Endothelial cell of umbilical vein (primary cell): Measurements from ENCODE around the gene PDE4B. TPM values are rescaled to one million over a fixed set of nuclear protein-coding genes. Genes with fewer than 3 reads are reported as not detected.

Experiments
- BruUV-seq: library from RNA; stranded (reverse); fragments of 400-500 nt; replicated peaks from 2 replicates; lab custom pipeline; 2021; lab: Mats Ljungman, UMichigan
- CTCF ChIA-PET: fragments of 300-600, 350-600 bp; sonication (Branson Sonifier 250); formaldehyde crosslinking; loops from one replicate; lab custom pipeline; 2021; ENCODE audit warnings: antibody characterized with exemption, inconsistent platforms; lab: Charles Lee
- POLR2A ChIA-PET: fragments of 300-600, 350-600 bp; sonication (Branson Sonifier 250); formaldehyde crosslinking; loops from one replicate; lab custom pipeline; 2021; ENCODE audit warnings: antibody characterized with exemption, inconsistent platforms; lab: Charles Lee
- DNase-seq: peaks from one replicate; pipeline ENCODE4 v3.0.0-alpha.2; 2011; ENCODE audit warnings: low read depth, low spot score
- FAIRE-seq: peaks from 2 replicates; lab custom pipeline; 2011; peaks lifted over from hg19 to GRCh38; lab: Jason Lieb, UNC
- H2AFZ ChIP-seq: 2 replicates; pipeline ENCODE4 v1.6.0; 2012; ENCODE audit warnings: low read depth, low read length, control low read depth, inconsistent platforms
- H3K27ac ChIP-seq: 2 replicates; pipeline ENCODE4 v1.5.1; 2011; ENCODE audit warnings: low read depth, mild to moderate bottlenecking, control low read depth, low read length, moderate library complexity; ENCODE audit not compliant: insufficient read depth
- H3K27me3 ChIP-seq, 2 experiments: 2 replicates each; pipeline versions ENCODE4 v1.6.0 to v1.6.1; 2011; ENCODE audit warnings: low read length in 2 of 2, mixed read lengths in 1 of 2; ENCODE audit not compliant: control insufficient read depth in 2 of 2, insufficient read depth in 2 of 2
- H3K36me3 ChIP-seq, 2 experiments: 2 replicates in 1 of 2; 3 replicates in 1 of 2; pipeline ENCODE4 v1.5.1; 2011; ENCODE audit warnings: low read length in 2 of 2, mild to moderate bottlenecking in 1 of 2, moderate library complexity in 1 of 2; ENCODE audit not compliant: control insufficient read depth in 2 of 2, insufficient read depth in 2 of 2; ENCODE audit errors: extremely low read depth in 1 of 2
- H3K4me1 ChIP-seq: 3 replicates; pipeline ENCODE4 v1.5.1; 2011; ENCODE audit warnings: mild to moderate bottlenecking, low read length; ENCODE audit not compliant: control insufficient read depth, insufficient read depth; ENCODE audit errors: extremely low read depth
- H3K4me2 ChIP-seq: 2 replicates; pipeline ENCODE4 v1.6.1; 2011; ENCODE audit warnings: low read length, control low read depth, mixed read lengths; ENCODE audit not compliant: insufficient read depth
- H3K4me3 ChIP-seq, 3 experiments: fragments of 200-600 bp in 1 of 3; sonication (generic), shearing (Covaris generic) in 1 of 3; replicated peaks in 1 of 3; 2 replicates each; pipeline ENCODE4 v1.5.1; 2011 to 2016; ENCODE audit warnings: control low read depth in 3 of 3, low read length in 3 of 3, mild to moderate bottlenecking in 2 of 3, inconsistent platforms in 1 of 3, low read depth in 1 of 3, moderate library complexity in 1 of 3; ENCODE audit not compliant: insufficient read depth in 1 of 3
- H3K79me2 ChIP-seq: 2 replicates; pipeline ENCODE4 v1.6.0; 2012; ENCODE audit warnings: low read length, inconsistent platforms; ENCODE audit not compliant: control insufficient read depth, insufficient read depth
- H3K9ac ChIP-seq: replicated peaks from 2 replicates; pipeline ENCODE3; 2011; ENCODE audit warnings: low read length, control low read depth; ENCODE audit not compliant: insufficient read depth; ENCODE audit errors: extremely low read depth
- H3K9me1 ChIP-seq: replicated peaks from 3 replicates; pipeline ENCODE4 v1.6.0; 2011; ENCODE audit warnings: mild to moderate bottlenecking, low read length; ENCODE audit not compliant: control insufficient read depth, insufficient read depth; ENCODE audit errors: extremely low read depth
- H3K9me3 ChIP-seq: replicated peaks from 2 replicates; pipeline ENCODE4 v1.5.1; 2012; ENCODE audit warnings: low read length, inconsistent platforms; ENCODE audit not compliant: control insufficient read depth, insufficient read depth
- H4K20me1 ChIP-seq: replicated peaks from 2 replicates; pipeline ENCODE3; 2011; ENCODE audit warnings: mild to moderate bottlenecking, low read length; ENCODE audit not compliant: control insufficient read depth, insufficient read depth; ENCODE audit errors: extremely low read depth
- CTCF ChIP-seq, 2 donors: IDR thresholded peaks; 1 replicate in 1 of 2; 2 replicates in 1 of 2; pipeline ENCODE4 v1.5.1; 2011; ENCODE audit warnings: low read length in 2 of 2, mild to moderate bottlenecking in 2 of 2, moderate library complexity in 2 of 2, control low read depth in 1 of 2, inconsistent platforms in 1 of 2, low read depth in 1 of 2; ENCODE audit not compliant: insufficient read depth in 1 of 2; ENCODE audit errors: extremely low read depth in 1 of 2
- FOS ChIP-seq: IDR thresholded peaks from 2 replicates; pipeline ENCODE4 v1.6.1; 2011; ENCODE audit warnings: mild to moderate bottlenecking, low read length, moderate library complexity, borderline replicate concordance; ENCODE audit not compliant: insufficient read depth
- GATA2 ChIP-seq: IDR thresholded peaks from 2 replicates; pipeline ENCODE4 v1.7.0; 2011; ENCODE audit warnings: low read depth, mild to moderate bottlenecking, moderate library complexity, mixed read lengths, low read length; ENCODE audit not compliant: insufficient read length, insufficient read depth
- POLR2AphosphoS5 ChIP-seq: IDR thresholded peaks from 2 replicates; pipeline ENCODE4 v1.6.1; 2012; ENCODE audit warnings: low read depth, mild to moderate bottlenecking, control low read depth, low read length, moderate library complexity; ENCODE audit not compliant: insufficient read depth
- dilution Hi-C: fragments of 300-500 bp; cut with MboI; formaldehyde crosslinking; loops from one replicate; pipeline ENCODE4 v1.15.0; 2019; ENCODE audit warnings: low sequenced_read_pairs; ENCODE audit not compliant: extremely low pct_ligation_motif_present
- intact Hi-C: fragments of 100-400 bp; cut with micrococcal nuclease; formaldehyde crosslinking; loops from one replicate; pipeline ENCODE4 v1.10.0; 2022
- polyA plus RNA-seq, 4 experiments: library from polyadenylated mRNA; depleted of rRNA in 3 of 4; stranded (reverse) in 3 of 4; unstranded in 1 of 4; fragments of >200 nt; gene quantifications; 2 replicates each; pipeline versions ENCODE4 v1.2.1 to v1.2.3, GENCODE V29; 2011 to 2012; ENCODE audit warnings: missing spikeins in 1 of 4
- total RNA-seq: library from RNA; stranded (reverse); gene quantifications from 2 replicates; pipeline ENCODE4 v1.2.3, GENCODE V29; 2021

The PDE4B gene
- total and polyA plus RNA-seq, 2 donors (not counting 3 experiments of a cell fraction or from before 2014, with no cell fraction given) = 63.5 to 69.8 TPM

- BruUV-seq = no TSS peak
- H3K27me3 ChIP-seq = no peaks in the 10 kb centered on the region
- H3K79me2 ChIP-seq = no peaks in the 10 kb centered on the region
- no peaks in the 10 kb centered on the region for H3K9me3 ChIP-seq
- dilution Hi-C loops = no loop called here
- H3K4me3 ChIP-seq = no peak overlapping the region
- no peaks in the 10 kb centered on the region for H3K9me1 ChIP-seq
- peak overlapping the region; percentile 92 for H3K27ac ChIP-seq
- CTCF ChIA-PET = interaction anchor here (0.6 to 2.0 kb wide), 6 partner anchors 9 to 146 kb away, joined by 3 to 11 read pairs (median 4); no protein-coding TSS in a partner anchor
- no peak overlapping the region for H3K4me2 ChIP-seq
- intact Hi-C loops = no loop called here
- H3K36me3 ChIP-seq = no peaks in the 10 kb centered on the region
- no peak for FAIRE-seq
- POLR2A ChIA-PET = interaction anchor here (0.6 to 2.3 kb wide), 2 partner anchors 32 to 38 kb away, joined by 5 to 7 read pairs; no protein-coding TSS in a partner anchor
- no peaks in the 10 kb centered on the region for H4K20me1 ChIP-seq
- peak overlapping the region; percentile 94 for H3K9ac ChIP-seq
- peak overlapping the region; percentile 100 for H2AFZ ChIP-seq
- no peak for TF ChIP-seq CTCF (IDR thresholded peaks at IDR 0.05; ENCODE audit: extremely low read depth in 1 of 2, insufficient read depth in 1 of 2, low read depth in 1 of 2, low read length in 2 of 2)
- no peak for TF ChIP-seq POLR2AphosphoS5
- TF ChIP-seq FOS = no peak
- TF ChIP-seq GATA2 = no peak
- H3K4me1 ChIP-seq = peaks cover 6% of the 10 kb centered on the region
- no peak for DNase-seq
Observed at GRCh38 chr1:66300280-66300971, 507.7 kb downstream of the PDE4B start.
